ENCODE measurements around the gene PHF19. TPM values are rescaled to one million over a fixed set of nuclear protein-coding genes. Genes with fewer than 3 reads are reported as not detected.

The PHF19 gene
- total RNA-seq, 6 experiments from 2014 or later: 2.2 to 8.0 (median 5.2) TPM

- Histone ChIP-seq H3K4me3 (no peak overlapping the region), H3K27ac (no peak overlapping the region), H3K9me3 (no peaks in the 10 kb centered on the region), H3K27me3 (no peaks in the 10 kb centered on the region), H3K36me3 (no peaks in the 10 kb centered on the region), H3K4me1 (peaks cover 0 to 3% (median 0%) of the 10 kb centered on the region in 4 donors)
- WGBS (ENCODE audit: insufficient coverage, low coverage, low lambda C conversion rate, missing lambda C conversion rate): 79% methylated on average over 3 of the region's 4 CpGs
- no peak for TF ChIP-seq POLR2A (IDR thresholded peaks at IDR 0.05)
- TF ChIP-seq, protein P1, sequence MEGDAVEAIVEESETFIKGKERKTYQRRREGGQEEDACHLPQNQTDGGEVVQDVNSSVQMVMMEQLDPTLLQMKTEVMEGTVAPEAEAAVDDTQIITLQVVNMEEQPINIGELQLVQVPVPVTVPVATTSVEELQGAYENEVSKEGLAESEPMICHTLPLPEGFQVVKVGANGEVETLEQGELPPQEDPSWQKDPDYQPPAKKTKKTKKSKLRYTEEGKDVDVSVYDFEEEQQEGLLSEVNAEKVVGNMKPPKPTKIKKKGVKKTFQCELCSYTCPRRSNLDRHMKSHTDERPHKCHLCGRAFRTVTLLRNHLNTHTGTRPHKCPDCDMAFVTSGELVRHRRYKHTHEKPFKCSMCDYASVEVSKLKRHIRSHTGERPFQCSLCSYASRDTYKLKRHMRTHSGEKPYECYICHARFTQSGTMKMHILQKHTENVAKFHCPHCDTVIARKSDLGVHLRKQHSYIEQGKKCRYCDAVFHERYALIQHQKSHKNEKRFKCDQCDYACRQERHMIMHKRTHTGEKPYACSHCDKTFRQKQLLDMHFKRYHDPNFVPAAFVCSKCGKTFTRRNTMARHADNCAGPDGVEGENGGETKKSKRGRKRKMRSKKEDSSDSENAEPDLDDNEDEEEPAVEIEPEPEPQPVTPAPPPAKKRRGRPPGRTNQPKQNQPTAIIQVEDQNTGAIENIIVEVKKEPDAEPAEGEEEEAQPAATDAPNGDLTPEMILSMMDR (IDR thresholded peaks at IDR 0.05): no peak
- no peak for DNase-seq
- intact Hi-C loops (cut with DNase I): loop anchor here in 1 of 2 donors (10.0 kb wide), 1 partner anchor 51 kb away; the partner anchor contains the start of gene TRAF1
- ATAC-seq: no peak
These were observed 3.5 kb downstream of the PHF19 start for GRCh38 chr9:120873512-120873911.

DNA sequence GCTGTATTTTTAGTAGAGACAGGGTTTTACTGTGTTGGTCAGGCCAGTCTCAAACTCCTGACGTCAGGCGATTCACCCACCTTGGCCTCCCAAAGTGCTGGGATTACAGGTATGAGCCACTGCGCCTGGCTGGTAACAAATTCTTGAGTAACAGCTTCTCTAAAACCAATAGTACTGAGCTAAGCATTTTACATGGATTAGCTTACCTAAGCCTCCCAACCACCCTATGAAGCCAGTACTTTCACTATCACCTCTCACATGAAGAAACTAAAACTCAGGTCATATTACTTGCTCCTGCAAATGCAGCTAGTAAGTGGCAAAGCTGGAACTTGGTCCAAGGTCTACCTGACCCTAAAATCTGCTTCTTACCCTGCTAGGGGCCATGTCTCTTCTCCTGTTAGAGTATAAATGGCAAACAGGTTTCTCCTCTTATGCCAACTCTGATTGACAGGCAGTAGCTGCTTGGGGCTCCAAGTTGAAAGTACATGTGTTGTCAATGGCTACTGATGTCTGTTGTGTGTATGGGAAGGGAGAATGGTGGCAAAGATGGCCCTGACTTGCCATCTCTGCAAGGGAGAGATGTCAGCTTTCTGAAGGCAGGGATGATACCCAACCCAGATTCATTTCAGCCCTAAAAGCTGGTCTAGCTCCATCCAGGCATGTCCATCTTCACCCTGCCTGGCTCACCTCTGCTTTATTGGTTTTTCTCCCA lies 4.0 kb downstream of the PHF19 start:
- Histone ChIP-seq H3K27ac (peak overlapping the region in 2 of 3 donors; percentile 1 to 32), H3K4me1 (peaks cover 0 to 9% (median 0%) of the 10 kb centered on the region in 4 donors), H3K27me3 (no peaks in the 10 kb centered on the region), H3K4me3 (no peak overlapping the region), H3K36me3 (no peaks in the 10 kb centered on the region), H3K9me3 (no peaks in the 10 kb centered on the region)
- DNase-seq (no peak), ATAC-seq (no peak)
- intact Hi-C loops (cut with DNase I): loop anchor here in 1 of 2 donors (10.0 kb wide), 1 partner anchor 52 kb away; the partner anchor contains the start of gene TRAF1
- 58% methylated on average over 3 of the region's 3 CpGs for WGBS (ENCODE audit: insufficient coverage, low coverage, low lambda C conversion rate, missing lambda C conversion rate)
- no peak for TF ChIP-seq POLR2A (IDR thresholded peaks at IDR 0.05)
- TF ChIP-seq, protein P1 (IDR thresholded peaks at IDR 0.05): no peak

- no CpG with 5 or more reads among the region's 9 CpGs for WGBS (ENCODE audit: insufficient coverage, low coverage, low lambda C conversion rate, missing lambda C conversion rate)
- H3K4me1 ChIP-seq: peaks cover 0 to 5% (median 0%) of the 10 kb centered on the region in 4 donors
- no peaks in the 10 kb centered on the region for H3K9me3 ChIP-seq
- ATAC-seq (no peak), DNase-seq (no peak)
- H3K27ac ChIP-seq: no peak overlapping the region
- no peak for TF ChIP-seq POLR2A (IDR thresholded peaks at IDR 0.05)
- TF ChIP-seq, protein P1 (IDR thresholded peaks at IDR 0.05): no peak
- H3K36me3 ChIP-seq: no peaks in the 10 kb centered on the region
- intact Hi-C loops (cut with DNase I): loop anchor here in 1 of 2 donors (10.0 kb wide), 1 partner anchor 55 kb away; the partner anchor contains the start of gene TRAF1
- no peak overlapping the region for H3K4me3 ChIP-seq
- H3K27me3 ChIP-seq: no peaks in the 10 kb centered on the region
These were observed 6.8 kb downstream of the PHF19 start for GRCh38 chr9:120870206-120870605.

- Histone ChIP-seq H3K4me1 (peaks cover 0 to 5% (median 0%) of the 10 kb centered on the region in 4 donors), H3K9me3 (no peaks in the 10 kb centered on the region), H3K36me3 (no peaks in the 10 kb centered on the region), H3K27me3 (no peaks in the 10 kb centered on the region), H3K4me3 (peak overlapping the region in 1 of 3 donors; percentile 47), H3K27ac (peak overlapping the region in 1 of 3 donors; percentile 68)
- ATAC-seq: no peak
- intact Hi-C loops (cut with DNase I): loop anchor here in 1 of 2 donors (10.0 kb wide), 1 partner anchor 55 kb away; the partner anchor contains the start of gene TRAF1
- peak in 1 of 3 donors; percentile 64 for DNase-seq
- TF ChIP-seq, protein P1 (IDR thresholded peaks at IDR 0.05): no peak
- TF ChIP-seq POLR2A (IDR thresholded peaks at IDR 0.05): no peak
- WGBS (ENCODE audit: insufficient coverage, low coverage, low lambda C conversion rate, missing lambda C conversion rate): 91% methylated on average over 4 of the region's 10 CpGs
These were observed 7.3 kb downstream of the PHF19 start for GRCh38 chr9:120869726-120870125.

All from right lobe of liver (tissue), 6 donors.